ENCODE measurements around the gene TFAP2E. TPM values are rescaled to one million over a fixed set of nuclear protein-coding genes. Genes with fewer than 3 reads are reported as not detected.

Gene TFAP2E
- total RNA-seq, 1 donor from 2014 or later, result 0.49 TPM

- peaks cover 23% of the 10 kb centered on the region for H3K36me3 Mint-ChIP-seq (ENCODE audit: low read depth)
- H3K4me3 Mint-ChIP-seq, result no peak overlapping the region
- H3K27me3 Mint-ChIP-seq, result no peaks in the 10 kb centered on the region
- no peak for DNase-seq
- H3K27ac Mint-ChIP-seq, result no peak overlapping the region
- H3K4me1 Mint-ChIP-seq, result peaks cover 48% of the 10 kb centered on the region
- intact Hi-C loops (cut with micrococcal nuclease), result no loop called here
- H3K9me3 Mint-ChIP-seq, result no peaks in the 10 kb centered on the region
Observed at GRCh38 chr1:35560256-35561225, 12.6 kb upstream of the TFAP2E start.

- no peaks in the 10 kb centered on the region for H3K9me3 Mint-ChIP-seq
- intact Hi-C loops (cut with micrococcal nuclease), result no loop called here
- H3K4me3 Mint-ChIP-seq, result no peak overlapping the region
- peaks cover 39% of the 10 kb centered on the region for H3K4me1 Mint-ChIP-seq
- H3K27me3 Mint-ChIP-seq, result no peaks in the 10 kb centered on the region
- no peak overlapping the region for H3K27ac Mint-ChIP-seq
- no peak for DNase-seq
- peaks cover 21% of the 10 kb centered on the region for H3K36me3 Mint-ChIP-seq (ENCODE audit: low read depth)
Observed at GRCh38 chr1:35561297-35561971, 11.7 kb upstream of the TFAP2E start.

GRCh38 chr1:35561972-35562680 is 11.0 kb upstream of the TFAP2E start:
- Mint-ChIP-seq H3K36me3 (ENCODE audit: low read depth) (peaks cover 25% of the 10 kb centered on the region), H3K4me1 (peaks cover 36% of the 10 kb centered on the region), H3K9me3 (no peaks in the 10 kb centered on the region), H3K27ac (no peak overlapping the region), H3K27me3 (no peaks in the 10 kb centered on the region), H3K4me3 (no peak overlapping the region)
- intact Hi-C loops (cut with micrococcal nuclease), result no loop called here
- DNase-seq, result no peak

GRCh38 chr1:35563166-35563565 is 9.9 kb upstream of the TFAP2E start:
- H3K36me3 Mint-ChIP-seq (ENCODE audit: low read depth), result peaks cover 25% of the 10 kb centered on the region
- DNase-seq, result no peak
- no peak overlapping the region for H3K4me3 Mint-ChIP-seq
- peaks cover 33% of the 10 kb centered on the region for H3K4me1 Mint-ChIP-seq
- no peaks in the 10 kb centered on the region for H3K27me3 Mint-ChIP-seq
- intact Hi-C loops (cut with micrococcal nuclease), result no loop called here
- no peak overlapping the region for H3K27ac Mint-ChIP-seq
- H3K9me3 Mint-ChIP-seq, result no peaks in the 10 kb centered on the region

GRCh38 chr1:35564037-35564883 is 8.9 kb upstream of the TFAP2E start:
- Mint-ChIP-seq H3K36me3 (ENCODE audit: low read depth) (peaks cover 25% of the 10 kb centered on the region), H3K4me3 (no peak overlapping the region), H3K27me3 (no peaks in the 10 kb centered on the region), H3K27ac (peak overlapping the region; percentile 48), H3K4me1 (peaks cover 27% of the 10 kb centered on the region), H3K9me3 (no peaks in the 10 kb centered on the region)
- intact Hi-C loops (cut with micrococcal nuclease), result loop anchor here (1.0 kb wide), 1 partner anchor 113 kb away; no protein-coding TSS in a partner anchor
- peak; percentile 94 for DNase-seq

GRCh38 chr1:35564884-35565741 is 8.0 kb upstream of the TFAP2E start:
- Mint-ChIP-seq H3K36me3 (ENCODE audit: low read depth) (peaks cover 22% of the 10 kb centered on the region), H3K9me3 (no peaks in the 10 kb centered on the region), H3K4me3 (no peak overlapping the region), H3K27me3 (no peaks in the 10 kb centered on the region), H3K27ac (peak overlapping the region; percentile 48), H3K4me1 (peaks cover 21% of the 10 kb centered on the region)
- DNase-seq, result no peak
- intact Hi-C loops (cut with micrococcal nuclease), result loop anchor here (1.0 kb wide), 1 partner anchor 114 kb away; no protein-coding TSS in a partner anchor

- DNase-seq, result no peak
- intact Hi-C loops (cut with micrococcal nuclease), result no loop called here
- Mint-ChIP-seq H3K4me3 (no peak overlapping the region), H3K27ac (no peak overlapping the region), H3K27me3 (peaks cover 4% of the 10 kb centered on the region), H3K36me3 (ENCODE audit: low read depth) (peaks cover 22% of the 10 kb centered on the region), H3K4me1 (peaks cover 21% of the 10 kb centered on the region), H3K9me3 (no peaks in the 10 kb centered on the region)
Observed at GRCh38 chr1:35565742-35566133, 7.4 kb upstream of the TFAP2E start.

GRCh38 chr1:35567947-35568558 is 5.1 kb upstream of the TFAP2E start:
- peaks cover 9% of the 10 kb centered on the region for H3K4me1 Mint-ChIP-seq
- intact Hi-C loops (cut with micrococcal nuclease), result no loop called here
- DNase-seq, result no peak
- H3K4me3 Mint-ChIP-seq, result no peak overlapping the region
- H3K27ac Mint-ChIP-seq, result no peak overlapping the region
- H3K27me3 Mint-ChIP-seq, result peaks cover 21% of the 10 kb centered on the region
- H3K36me3 Mint-ChIP-seq (ENCODE audit: low read depth), result peaks cover 13% of the 10 kb centered on the region
- H3K9me3 Mint-ChIP-seq, result no peaks in the 10 kb centered on the region

GRCh38 chr1:35568975-35569395 is 4.1 kb upstream of the TFAP2E start:
- peak; percentile 90 for DNase-seq
- Mint-ChIP-seq H3K27me3 (peaks cover 21% of the 10 kb centered on the region), H3K4me3 (no peak overlapping the region), H3K9me3 (no peaks in the 10 kb centered on the region), H3K27ac (no peak overlapping the region), H3K36me3 (ENCODE audit: low read depth) (peaks cover 11% of the 10 kb centered on the region), H3K4me1 (peaks cover 8% of the 10 kb centered on the region)
- intact Hi-C loops (cut with micrococcal nuclease), result loop anchor here (1.0 kb wide), 3 partner anchors 146 to 205 kb away; no protein-coding TSS in a partner anchor

- H3K4me3 Mint-ChIP-seq, result no peak overlapping the region
Observed at GRCh38 chr1:35569936-35570335, 3.2 kb upstream of the TFAP2E start.

GRCh38 chr1:35570589-35571137 is 2.5 kb upstream of the TFAP2E start:
- Mint-ChIP-seq H3K27ac (no peak overlapping the region), H3K27me3 (peaks cover 29% of the 10 kb centered on the region), H3K4me3 (no peak overlapping the region), H3K9me3 (no peaks in the 10 kb centered on the region), H3K36me3 (ENCODE audit: low read depth) (peaks cover 3% of the 10 kb centered on the region), H3K4me1 (peaks cover 1% of the 10 kb centered on the region)
- intact Hi-C loops (cut with micrococcal nuclease), result no loop called here
- no peak for DNase-seq

More at GRCh38 chr1:35569936-35570335, 3.2 kb upstream of the TFAP2E start:
- Mint-ChIP-seq H3K9me3 (no peaks in the 10 kb centered on the region), H3K27me3 (peaks cover 24% of the 10 kb centered on the region), H3K36me3 (ENCODE audit: low read depth) (peaks cover 3% of the 10 kb centered on the region), H3K27ac (no peak overlapping the region), H3K4me1 (no peaks in the 10 kb centered on the region)
- intact Hi-C loops (cut with micrococcal nuclease), result loop anchor here (1.0 kb wide), 3 partner anchors 145 to 204 kb away; no protein-coding TSS in a partner anchor
- DNase-seq, result no peak

GRCh38 chr1:35571263-35571662 is 1.9 kb upstream of the TFAP2E start:
- DNase-seq, result no peak
- Mint-ChIP-seq H3K9me3 (no peaks in the 10 kb centered on the region), H3K27me3 (peaks cover 33% of the 10 kb centered on the region), H3K4me3 (no peak overlapping the region), H3K36me3 (ENCODE audit: low read depth) (peaks cover 5% of the 10 kb centered on the region), H3K27ac (no peak overlapping the region), H3K4me1 (peaks cover 5% of the 10 kb centered on the region)
- intact Hi-C loops (cut with micrococcal nuclease), result no loop called here
